ENCODE measurements around the gene CCDC33. TPM values are rescaled to one million over a fixed set of nuclear protein-coding genes. Genes with fewer than 3 reads are reported as not detected.

CCDC33 gene
- polyA plus RNA-seq (ENCODE audit: insufficient read length in 10 of 10): under 1 TPM in 3 of 10 donors, not detected in 7; 0.05 to 0.31 (median 0.19) TPM
- long read RNA-seq, donor 1: 0 reads
- long read RNA-seq, donor 2: 0 reads
- long read RNA-seq, donor 3: 0 reads
- long read RNA-seq, donor 4: 0 reads
- long read RNA-seq, donor 5: 0 reads
- long read RNA-seq, donor 6: 0 reads
- long read RNA-seq, donor 7: 0 reads
- long read RNA-seq, donor 8: 0 reads
- long read RNA-seq, donor 9: 0 reads

- DNase-seq: no peak
These were observed at the start of gene CCDC33 for GRCh38 chr15:74235962-74236361. Gene CCDC33, plus strand, starts transcription at chr15:74236326. Its CDS starts 394 bp downstream, at chr15:74236720.

GRCh38 chr15:74188216-74188615 lies 47.9 kb upstream of the CCDC33 start:
- no peak for DNase-seq

- DNase-seq: no peak
These were observed 44.3 kb upstream of the CCDC33 start for GRCh38 chr15:74191798-74192197.

GRCh38 chr15:74192751-74193150 lies 43.4 kb upstream of the CCDC33 start:
- no peak for DNase-seq

DNA sequence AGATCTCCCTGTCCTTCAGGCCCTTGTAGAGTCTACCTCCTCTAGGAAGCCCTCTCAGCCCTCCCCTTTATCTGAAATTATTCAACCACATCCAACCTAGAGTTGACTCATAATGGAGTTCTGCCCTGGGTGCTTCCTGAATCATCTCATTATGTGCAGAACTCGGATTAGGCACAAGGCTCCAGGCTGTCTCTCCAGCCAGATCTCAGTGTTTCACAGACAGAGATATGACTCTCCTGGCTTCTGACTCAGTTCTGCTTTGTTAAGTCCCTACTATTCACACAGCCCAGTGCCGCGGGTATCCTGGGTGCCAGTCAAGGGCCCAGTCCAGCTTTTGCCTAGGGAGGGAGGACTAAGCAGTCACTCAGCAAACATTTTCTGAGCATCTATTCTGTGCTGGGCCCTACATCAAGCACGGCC lies 42.8 kb upstream of the CCDC33 start:
- peak in 1 of 3 donors; percentile 90 for DNase-seq

- DNase-seq: no peak
These were observed 42.2 kb upstream of the CCDC33 start for GRCh38 chr15:74193905-74194304.

DNA sequence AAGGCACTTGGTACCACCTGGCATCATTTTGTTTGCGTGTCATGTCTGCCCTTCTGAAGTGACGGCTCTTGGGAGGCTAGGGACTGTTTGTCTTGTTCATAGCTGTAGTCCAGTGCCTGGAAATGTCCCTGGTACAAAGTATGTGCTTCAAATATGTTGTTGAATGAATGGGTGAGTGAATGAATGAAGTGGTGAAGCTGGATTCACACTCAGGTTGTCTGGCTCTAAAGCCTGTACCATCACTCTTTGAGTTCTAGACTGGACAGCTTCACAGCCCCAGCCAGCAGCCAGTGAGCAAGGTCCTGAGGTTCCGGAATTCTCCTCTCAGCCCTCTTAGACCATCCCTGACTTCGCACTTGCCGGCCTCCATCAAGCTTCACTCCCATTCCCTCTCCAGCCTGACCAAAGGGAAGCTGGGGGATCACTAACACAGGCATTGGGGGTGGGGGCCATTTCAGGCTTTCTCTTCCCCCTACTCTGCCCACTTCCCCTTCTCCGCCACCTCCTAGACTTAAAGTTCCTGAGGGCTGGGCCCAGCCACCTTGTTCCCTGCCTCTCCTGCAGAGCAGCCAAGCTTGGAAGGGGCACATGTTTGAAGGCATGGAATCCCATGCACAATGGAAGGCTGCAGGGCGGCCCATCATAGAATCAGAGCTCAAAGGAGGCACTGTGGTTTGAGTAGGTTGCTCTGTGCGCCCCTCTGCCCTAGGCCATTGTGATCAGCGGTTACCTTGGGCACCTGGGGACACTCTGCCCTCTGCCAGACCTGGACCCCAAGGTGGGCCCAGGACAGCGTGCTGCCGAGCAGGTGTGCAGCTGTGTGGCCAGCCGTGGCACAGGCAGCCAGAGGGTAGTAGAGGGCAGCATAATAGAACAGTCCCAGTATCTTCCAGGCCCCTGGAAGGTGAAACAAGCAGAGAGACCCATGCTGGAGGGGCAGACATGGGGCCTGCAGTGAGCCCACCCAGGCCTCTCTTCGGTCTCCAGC lies 41.3 kb upstream of the CCDC33 start:
- no peak for DNase-seq

DNA sequence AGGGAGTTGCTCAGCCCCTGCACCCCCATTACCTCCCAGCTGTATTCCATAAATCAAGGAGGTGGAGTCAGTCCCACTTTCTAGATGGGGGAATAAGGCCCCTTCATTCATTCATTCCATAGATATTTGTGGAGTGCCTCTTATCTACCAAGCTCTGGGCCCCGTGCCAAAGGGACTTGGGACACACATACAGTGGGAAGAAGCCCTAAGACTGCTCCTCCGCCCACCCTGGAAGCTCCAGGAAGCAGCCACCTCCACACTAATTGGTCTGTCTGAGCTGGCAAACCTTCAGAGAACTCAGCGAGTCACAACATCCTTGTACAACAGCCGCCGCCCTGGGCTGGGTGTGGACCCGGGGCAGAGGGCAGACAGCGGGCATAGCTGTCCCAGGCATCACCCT lies 40.0 kb upstream of the CCDC33 start:
- DNase-seq: peak in 2 of 3 donors; percentile 55 to 97

GRCh38 chr15:74197176-74197965 lies 38.8 kb upstream of the CCDC33 start:
- DNase-seq: no peak

DNA sequence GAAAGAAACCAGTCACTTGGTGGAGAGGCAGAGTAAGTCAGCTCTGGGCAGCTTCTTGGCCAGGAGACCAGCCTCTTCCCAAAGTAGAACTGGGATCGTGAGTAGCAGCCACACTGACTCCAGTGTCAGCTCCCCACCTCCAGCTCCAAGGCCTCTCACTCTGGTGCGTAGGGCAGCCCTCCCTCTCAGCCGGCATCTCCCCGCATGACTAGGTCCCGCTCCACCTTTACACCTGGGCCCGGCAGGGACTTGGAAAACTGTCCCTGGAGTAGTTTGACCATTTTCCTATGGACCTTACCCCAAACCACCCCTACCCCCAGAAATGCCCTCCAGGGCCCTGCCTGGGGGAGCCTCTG lies 36.9 kb upstream of the CCDC33 start:
- no peak for DNase-seq

GRCh38 chr15:74200412-74200815 lies 35.7 kb upstream of the CCDC33 start:
- peak in 1 of 3 donors; percentile 52 for DNase-seq

- DNase-seq: peak; percentile 31 to 87 (median 68)
These were observed 35.2 kb upstream of the CCDC33 start for GRCh38 chr15:74200871-74201419.

DNA sequence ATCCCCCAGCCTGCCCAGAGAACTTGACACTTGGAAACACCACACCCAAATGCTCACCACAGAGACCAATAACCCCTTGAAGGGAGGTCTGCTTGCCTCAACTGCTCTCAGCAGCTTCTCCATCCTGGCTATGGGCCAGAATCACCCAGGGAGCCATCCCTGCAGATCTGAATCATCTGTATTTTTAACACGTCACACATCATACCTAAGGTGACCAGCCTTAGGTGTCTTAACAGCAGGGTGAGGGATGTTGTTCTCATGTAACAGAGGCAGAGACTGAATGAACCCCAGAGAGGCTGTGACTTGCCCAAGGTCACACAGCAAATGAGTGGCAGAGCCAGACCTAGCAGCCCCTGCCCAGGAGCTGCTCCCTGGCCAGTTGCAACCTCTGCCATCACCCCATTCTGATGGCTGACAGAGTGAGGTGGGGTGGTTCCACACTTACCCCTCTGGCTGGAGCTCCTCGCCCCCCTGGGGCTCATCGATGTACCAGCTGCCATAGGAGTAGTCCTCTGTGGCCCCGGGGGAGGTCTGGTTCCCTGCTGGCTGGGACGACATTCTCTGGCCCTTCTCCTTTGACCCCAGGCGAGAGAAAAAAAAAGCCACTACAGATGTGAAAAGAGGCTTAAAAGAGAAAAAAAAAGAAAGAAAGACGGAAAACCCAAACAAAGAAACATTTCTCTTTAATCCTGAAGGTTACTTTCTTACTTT lies 34.3 kb upstream of the CCDC33 start:
- DNase-seq: peak in 1 of 3 donors; percentile 60

DNA sequence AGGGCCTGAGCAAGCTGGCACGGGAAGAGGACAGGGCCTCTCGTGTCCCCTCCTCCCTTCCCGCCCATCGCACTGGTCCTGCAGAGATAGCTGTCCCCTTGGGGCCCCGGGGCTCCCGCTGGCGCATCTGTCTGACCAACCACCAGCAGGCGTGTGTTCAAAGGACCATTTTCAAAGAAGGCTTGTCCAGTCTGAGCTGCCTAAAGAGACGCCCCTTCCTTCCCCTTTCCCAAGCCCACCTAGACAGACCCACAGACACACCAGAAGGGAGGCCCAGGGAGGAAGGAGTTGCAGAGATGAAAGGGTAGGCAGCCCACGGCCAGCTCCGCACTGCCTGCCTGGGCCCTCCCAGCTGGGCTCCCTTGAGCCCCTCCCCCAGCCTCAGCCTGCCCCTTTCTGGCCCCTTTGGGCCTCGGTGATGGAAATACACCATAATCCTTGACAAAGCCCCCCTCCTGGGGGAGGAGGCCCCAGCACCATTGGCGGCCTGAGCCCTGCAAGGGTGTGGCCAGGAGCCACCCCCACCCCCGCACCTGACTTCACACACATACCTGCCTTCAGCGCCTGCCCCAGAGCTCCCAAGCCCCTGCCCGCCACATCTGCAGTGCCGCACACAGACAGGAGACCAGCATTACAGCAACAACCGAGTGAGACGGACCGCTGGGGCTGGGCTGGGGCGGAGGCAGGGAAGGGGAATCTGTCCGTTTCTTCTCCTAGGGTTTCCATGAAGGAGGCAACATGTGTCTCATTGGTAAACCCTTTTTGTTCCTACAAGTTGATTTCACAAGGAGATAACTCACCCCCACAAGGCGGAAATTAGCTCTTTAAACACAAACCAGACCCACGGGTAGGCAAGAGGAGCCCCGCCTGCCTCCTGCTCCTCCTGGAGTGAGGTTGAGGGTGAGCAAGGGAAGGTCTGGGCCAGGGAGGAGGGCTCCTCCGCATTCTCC lies 33.4 kb upstream of the CCDC33 start, which contains the start of gene STRA6:
TSS of gene STRA6 (minus strand) at position 336 of the 950 bp plus-strand sequence. CDS start 520 bp downstream, outside the sequence.
- DNase-seq: peak in 2 of 3 donors; percentile 44 to 61

- peak in 2 of 3 donors; percentile 54 to 58 for DNase-seq
These were observed 32.2 kb upstream of the CCDC33 start for GRCh38 chr15:74203914-74204431.

GRCh38 chr15:74205582-74205947 lies 30.6 kb upstream of the CCDC33 start:
- no peak for DNase-seq

DNA sequence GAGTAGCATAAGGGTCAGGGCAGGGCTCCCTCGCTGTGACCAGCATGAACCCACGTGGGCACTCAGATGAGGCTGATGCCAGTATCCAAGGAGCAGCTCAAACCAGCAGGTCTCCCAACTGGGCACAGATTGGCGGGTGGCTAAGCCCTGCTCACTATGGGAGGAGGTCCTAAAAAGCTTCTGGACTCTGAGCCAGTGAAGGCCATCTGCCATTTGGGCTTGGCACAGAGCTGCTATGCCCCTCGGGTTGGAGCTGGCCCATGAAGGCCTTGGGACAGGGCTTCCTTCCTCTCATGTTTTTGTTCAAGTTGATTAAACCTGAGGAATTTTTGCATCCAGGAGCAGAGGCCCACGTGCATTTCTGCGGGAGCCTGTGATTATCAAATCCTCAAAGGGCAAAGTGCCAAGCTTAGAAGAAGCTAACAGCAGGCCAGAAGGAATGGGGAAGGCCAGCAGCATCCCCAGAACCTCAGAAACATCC lies 29.3 kb upstream of the CCDC33 start:
- DNase-seq: no peak

GRCh38 chr15:74207652-74208440 lies 28.3 kb upstream of the CCDC33 start:
- peak in 1 of 3 donors; percentile 48 for DNase-seq

All from muscle of back (tissue), 13 donors.